ENCODE measurements around the gene HPSE2. TPM values are rescaled to one million over a fixed set of nuclear protein-coding genes. Genes with fewer than 3 reads are reported as not detected.

HPSE2 gene
- total and polyA plus RNA-seq, 2 of the 8 experiments (the other 6 are each of a cell fraction or from before 2014, with no cell fraction given) = 0.41 to 0.58 TPM

GRCh38 chr10:99123336-99123735 is 112.3 kb downstream of the HPSE2 start (continued):
- TF ChIP-seq RBBP5 (IDR thresholded peaks at IDR 0.05; ENCODE audit: borderline replicate concordance, low read depth, low read length) = no peak
- TF ChIP-seq CHD1 (IDR thresholded peaks at IDR 0.05; ENCODE audit: low read depth, low read length) = no peak
- TF ChIP-seq BRCA1 (IDR thresholded peaks at IDR 0.05; ENCODE audit: low read depth, low read length) = no peak
- no peak for TF ChIP-seq RXRA (IDR thresholded peaks at IDR 0.05; ENCODE audit: insufficient read depth, low read depth, low read length)
- TF ChIP-seq SRF (IDR thresholded peaks at IDR 0.05; ENCODE audit: low read depth, low read length) = no peak
- TF ChIP-seq SIX5 (IDR thresholded peaks at IDR 0.05; ENCODE audit: low read depth, low read length) = no peak
- TF ChIP-seq TAF1 (IDR thresholded peaks at IDR 0.05; ENCODE audit: low read depth, low read length) = no peak
- TF ChIP-seq CHD2 (IDR thresholded peaks at IDR 0.05; ENCODE audit: low read length) = no peak

All from H1 (cell line).